NCI-H446 treated with DMSO at 0.1 percent for 48 hours (cell line): ENCODE data around the gene MCRIP1.

ENCODE experiments used
- DNase-seq: peaks from one replicate; lab custom pipeline; 2025; lab: John Stamatoyannopoulos, UW

The MCRIP1 gene

DNA sequence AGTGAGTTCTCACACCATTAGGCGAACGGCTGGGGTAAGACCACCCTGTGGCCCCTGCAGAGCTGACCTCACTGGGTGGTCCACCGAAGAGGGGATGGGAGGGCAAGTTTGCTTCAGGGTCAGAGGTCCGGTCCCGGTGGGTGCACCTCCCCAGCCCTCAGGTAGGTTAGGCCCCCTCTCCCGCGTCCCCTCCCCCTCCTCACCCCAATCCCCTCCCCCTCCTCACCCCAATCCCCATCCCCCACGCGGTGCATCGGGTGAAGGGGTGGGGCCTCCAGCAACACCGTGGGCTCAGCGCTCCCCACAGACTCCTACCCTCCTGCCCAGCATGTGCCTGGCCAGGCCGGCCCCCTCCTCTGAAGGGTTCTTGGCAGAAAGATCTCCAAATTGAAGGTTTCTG is 13.4 kb downstream of the MCRIP1 start:
- no peak for DNase-seq

- DNase-seq, result no peak
Observed at GRCh38 chr17:81817758-81818147, 15.3 kb downstream of the MCRIP1 start.

DNA sequence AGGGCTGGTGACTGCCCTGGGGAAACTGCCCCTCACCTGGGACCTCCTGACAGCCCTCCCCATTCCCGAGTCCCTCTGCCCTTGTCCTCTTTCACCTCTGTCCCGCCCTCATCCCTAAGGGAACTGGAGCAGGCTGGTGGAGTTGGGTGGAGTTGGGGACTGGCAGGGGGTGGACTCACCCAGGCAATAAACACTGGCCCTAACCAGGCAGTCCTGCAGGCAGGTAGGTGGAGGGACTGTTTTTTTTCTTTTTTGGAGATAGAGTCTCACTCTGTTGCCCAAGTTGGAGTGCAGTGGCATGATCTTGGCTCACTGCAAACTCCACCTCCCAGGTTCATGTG is 17.5 kb downstream of the MCRIP1 start:
- DNase-seq, result no peak

DNA sequence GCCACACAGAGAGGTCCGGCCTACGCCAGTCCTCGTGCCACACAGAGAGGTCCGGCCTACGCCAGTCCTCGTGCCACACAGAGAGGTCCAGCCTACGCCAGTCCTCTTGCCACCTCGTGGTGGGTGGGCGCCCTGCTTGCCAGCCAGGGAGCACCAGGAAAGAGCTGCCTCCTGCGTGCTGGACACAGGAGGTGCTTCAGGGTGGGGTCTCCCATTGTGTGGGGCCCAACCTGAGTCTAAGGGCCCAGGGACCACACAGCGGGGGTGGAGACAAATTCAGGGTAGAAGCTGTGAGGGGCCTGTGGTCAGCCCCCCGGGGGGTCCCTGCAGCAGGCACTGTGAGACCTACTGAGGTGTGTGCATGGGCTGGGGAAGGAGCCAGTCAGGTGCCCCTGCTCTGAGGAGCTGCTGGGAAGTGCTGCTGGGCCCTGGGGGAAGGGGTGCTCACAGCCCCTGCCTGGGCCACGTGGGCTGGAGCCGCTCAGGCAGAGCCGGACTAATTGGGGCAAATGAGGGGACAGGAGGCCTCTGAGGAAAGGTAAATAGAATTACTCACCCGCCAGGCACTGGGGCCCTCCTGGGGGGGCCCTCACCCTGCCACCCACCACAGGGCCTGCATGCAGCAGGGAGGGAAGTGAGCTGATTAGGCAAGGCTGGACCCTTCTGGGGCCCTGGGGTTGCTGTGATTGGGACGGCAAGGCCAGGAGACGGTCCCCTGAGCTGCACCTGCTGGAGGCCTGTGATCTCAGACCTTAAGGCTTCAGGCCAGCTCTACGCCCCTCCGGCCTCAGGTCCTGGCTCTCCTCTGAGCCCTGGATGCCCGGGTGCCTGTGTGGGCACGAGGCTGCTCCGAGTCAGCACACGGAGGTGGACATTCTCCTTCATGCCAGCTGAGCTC is 18.1 kb downstream of the MCRIP1 start:
- no peak for DNase-seq

- DNase-seq, result no peak
Observed at GRCh38 chr17:81813861-81814683, 19.0 kb downstream of the MCRIP1 start.

- no peak for DNase-seq
Observed at GRCh38 chr17:81813371-81813684, 19.8 kb downstream of the MCRIP1 start.

DNA sequence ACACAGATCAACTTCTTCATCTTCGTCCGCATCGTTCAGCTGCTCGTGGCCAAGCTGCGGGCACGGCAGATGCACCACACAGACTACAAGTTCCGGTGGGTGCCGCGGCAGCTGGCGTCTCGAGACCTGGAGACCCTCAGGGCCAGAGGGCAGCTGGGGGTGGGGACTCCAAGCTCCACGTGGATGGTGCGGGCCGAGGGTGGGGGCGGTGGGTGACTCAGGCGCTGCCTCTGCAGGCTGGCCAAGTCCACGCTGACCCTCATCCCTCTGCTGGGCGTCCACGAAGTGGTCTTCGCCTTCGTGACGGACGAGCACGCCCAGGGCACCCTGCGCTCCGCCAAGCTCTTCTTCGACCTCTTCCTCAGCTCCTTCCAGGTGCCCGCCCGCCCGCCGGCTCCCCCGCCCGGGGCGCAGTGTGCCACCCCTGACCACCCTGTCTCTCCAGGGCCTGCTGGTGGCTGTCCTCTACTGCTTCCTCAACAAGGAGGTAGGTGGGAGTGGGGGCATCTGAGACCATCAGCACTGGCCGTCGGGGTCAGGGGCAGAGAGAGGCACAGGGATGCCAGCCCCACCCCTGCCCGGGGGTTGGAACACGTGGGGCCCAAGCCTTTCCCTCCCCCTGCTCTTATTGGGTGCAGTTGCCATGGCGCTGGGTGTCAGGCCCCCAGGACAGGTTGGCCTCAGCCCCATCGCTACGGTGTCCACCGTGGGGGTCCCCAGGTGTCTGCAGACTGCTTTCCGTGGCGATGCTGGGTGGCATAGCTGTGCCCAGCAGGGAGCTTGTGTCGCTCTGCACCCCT is 20.3 kb downstream of the MCRIP1 start:
- DNase-seq, result no peak

DNA sequence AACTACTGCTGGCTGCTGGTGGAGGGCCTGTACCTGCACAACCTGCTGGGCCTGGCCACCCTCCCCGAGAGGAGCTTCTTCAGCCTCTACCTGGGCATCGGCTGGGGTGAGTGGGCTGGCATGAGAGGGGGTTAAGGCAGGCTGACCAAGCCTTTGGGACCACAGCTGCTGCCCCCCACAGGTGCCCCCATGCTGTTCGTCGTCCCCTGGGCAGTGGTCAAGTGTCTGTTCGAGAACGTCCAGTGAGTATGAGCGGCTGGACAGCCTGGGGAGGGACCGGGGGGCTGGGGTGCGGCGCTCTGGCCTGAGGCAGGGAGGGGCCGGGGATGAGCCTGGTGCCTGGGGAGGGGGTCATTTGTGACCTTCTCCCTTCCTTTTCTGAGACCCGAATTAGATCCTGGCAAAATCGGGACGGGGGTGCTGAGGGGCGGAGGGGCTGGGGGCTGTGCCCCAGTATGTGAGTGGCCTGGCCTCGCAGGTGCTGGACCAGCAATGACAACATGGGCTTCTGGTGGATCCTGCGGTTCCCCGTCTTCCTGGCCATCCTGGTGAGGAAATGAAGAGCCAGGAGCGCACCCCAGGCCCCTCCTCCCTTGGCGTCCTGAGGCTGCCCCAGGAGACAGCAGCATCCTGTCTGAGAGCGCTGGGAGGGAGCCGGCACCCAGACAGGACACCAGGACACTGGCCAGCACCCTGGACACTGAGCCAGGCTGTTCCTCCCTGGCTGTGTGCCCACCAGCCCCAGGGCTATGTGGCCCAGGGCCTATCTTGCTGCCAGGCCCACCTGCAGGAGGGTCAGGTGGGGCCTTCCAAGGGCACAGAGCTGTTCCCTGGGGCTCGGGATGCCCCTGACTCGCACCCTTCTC is 21.2 kb downstream of the MCRIP1 start:
- DNase-seq, result no peak

DNA sequence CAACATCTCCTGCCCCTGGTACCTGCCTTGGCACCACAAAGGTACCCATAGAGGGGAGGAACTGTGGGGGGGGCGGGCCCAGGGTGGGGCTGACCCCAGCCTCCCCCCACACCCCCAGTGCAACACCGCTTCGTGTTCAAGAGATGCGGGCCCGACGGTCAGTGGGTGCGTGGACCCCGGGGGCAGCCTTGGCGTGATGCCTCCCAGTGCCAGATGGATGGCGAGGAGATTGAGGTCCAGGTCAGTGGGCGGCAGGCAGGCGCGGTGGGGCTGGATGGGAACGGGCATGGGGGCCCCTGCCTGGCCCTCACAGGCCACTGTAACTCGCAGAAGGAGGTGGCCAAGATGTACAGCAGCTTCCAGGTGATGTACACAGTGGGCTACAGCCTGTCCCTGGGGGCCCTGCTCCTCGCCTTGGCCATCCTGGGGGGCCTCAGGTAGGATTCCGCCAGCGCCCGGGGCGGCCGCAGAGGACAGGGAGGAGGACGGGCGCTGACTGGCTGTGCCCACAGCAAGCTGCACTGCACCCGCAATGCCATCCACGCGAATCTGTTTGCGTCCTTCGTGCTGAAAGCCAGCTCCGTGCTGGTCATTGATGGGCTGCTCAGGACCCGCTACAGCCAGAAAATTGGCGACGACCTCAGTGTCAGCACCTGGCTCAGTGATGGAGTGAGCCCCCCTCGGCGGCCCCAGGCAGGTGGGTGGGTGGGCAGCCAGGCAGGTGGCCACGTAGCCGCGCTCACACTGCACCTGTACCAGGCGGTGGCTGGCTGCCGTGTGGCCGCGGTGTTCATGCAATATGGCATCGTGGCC is 22.0 kb downstream of the MCRIP1 start:
- DNase-seq, result no peak

- no peak for DNase-seq
Observed at GRCh38 chr17:81810476-81810875, 22.6 kb downstream of the MCRIP1 start.

DNA sequence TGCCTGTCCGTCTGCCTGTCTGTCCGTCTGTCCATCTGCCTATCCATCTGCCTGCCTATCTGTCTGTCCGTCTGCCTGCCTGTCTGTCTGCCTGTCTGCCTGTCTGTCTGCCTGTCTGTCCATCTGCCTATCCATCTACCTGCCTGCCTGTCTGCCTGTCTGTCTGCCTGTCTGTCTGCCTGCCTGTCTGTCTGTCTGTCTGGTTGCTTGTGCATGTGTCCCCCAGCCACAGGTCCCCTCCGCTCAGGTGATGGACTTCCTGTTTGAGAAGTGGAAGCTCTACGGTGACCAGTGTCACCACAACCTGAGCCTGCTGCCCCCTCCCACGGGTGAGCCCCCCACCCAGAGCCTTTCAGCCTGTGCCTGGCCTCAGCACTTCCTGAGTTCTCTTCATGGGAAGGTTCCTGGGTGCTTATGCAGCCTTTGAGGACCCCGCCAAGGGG is 23.5 kb downstream of the MCRIP1 start:
- DNase-seq, result no peak

GRCh38 chr17:81808778-81809555 is 24.1 kb downstream of the MCRIP1 start:
- DNase-seq, result no peak

DNA sequence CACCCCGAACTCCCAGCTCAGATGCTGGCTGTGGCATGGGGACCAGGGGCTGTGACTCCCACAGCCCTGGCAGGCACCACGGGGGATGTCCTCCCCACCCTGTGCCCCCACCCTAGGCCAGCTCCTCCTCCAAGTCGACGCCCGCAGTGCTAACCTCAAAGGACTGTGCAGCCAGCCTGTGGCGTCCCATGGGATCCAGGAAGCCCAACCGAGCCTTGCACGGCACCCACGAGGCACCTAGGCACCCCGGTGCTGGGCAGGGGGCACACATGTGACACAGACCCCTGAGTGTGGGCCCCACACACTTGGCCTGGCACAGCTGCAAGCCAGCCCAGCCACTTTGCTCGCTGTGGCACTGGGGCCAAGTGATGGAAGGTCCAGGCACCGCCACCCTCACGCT is 25.3 kb downstream of the MCRIP1 start:
- DNase-seq, result no peak

DNA sequence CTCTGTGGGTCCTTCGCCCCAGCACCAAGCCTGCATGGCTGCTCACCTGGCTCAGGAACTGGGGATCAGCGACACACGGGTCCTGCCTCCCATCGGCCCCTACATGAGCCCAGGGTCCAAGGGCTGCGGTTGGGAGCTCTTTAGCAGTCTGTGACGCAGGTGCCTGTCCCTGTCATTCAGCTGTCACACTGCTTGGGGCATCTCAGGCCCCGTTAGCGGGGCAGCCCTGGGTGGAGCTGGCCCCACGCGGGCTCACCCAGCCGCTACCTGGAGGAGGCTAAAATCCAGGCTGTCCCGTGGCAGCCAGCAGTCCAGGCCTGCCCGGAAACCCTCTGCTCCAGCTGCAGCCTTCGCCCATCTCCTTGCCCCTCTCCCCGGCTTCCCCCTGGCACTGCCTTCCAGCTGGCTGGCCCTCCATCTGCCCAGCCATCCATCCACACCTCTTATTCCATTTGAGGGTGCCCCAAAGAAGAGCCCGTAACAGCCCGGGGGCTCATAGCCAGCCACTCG is 25.8 kb downstream of the MCRIP1 start:
- no peak for DNase-seq

DNA sequence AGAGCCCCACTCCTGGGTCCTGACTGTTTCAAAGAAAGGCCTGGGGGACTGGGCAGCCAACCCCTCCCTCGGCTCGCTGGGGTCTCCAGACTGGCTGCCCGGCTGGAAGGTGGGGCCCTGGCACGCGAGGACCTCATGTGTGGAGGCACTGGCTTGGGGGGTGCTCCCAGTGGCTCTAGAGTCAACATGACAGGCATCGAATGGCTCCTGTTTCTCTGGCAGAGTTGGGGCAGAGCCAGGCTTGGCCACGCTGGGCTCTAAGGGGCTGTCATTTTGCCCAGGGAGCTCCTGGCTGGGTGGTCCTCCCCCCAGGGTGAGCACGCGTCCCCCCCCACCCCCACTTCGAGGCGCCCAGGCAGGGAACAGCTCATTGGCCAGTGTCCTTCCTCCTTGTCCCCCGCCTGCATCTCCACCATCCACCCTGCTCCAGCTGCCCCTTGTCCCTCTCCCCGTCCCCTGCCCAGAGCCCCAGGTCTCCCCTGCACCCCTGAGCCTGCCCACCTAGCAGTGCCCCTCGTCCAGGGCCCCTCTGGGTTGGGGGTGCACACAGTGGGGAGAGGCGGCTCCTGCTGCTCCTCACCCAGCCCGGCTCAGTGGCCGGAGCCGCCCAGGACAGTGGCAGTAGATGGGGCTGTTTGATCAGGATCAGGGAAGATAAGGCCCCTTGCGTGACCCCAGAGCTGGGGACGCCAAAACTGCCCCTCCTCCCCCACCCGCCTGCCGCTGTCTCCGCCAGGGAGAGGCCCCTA is 26.5 kb downstream of the MCRIP1 start:
- no peak for DNase-seq

DNA sequence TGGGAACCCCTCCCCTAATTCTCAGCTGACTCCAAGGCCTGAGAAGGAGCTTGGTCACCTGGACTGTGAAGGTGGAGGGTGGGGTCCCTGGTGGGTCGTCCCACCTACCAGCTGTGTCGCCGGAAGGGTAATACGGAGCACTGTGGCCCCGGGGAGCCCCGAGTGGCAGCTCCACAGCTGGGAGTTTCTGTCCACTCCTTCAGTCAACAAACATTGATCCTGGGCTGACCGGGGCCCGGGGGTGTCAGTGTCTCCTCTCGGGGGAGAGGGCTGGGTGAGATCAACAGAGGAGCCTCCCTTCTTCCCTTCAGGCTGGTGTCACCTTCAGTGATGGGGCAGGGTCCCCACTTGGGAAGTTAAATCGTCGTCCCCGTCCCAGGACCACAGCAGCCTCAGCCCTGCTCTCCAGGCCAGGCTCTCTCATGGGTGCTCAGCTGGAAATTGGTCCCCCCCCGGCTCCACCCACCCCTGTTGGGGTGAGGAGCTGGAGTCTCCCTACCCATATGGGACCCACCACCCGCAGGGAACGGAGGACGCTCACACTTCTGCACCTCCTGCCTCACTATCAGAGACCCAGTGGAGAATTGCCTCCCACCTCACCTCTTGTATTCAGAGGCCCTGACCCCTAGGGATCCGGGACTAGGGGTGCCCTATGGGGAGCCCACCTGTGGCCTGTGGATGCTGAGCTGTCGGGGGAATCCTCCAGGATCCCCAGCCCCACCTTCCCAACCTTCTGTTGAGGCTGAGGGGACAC is 27.2 kb downstream of the MCRIP1 start:
- no peak for DNase-seq

DNA sequence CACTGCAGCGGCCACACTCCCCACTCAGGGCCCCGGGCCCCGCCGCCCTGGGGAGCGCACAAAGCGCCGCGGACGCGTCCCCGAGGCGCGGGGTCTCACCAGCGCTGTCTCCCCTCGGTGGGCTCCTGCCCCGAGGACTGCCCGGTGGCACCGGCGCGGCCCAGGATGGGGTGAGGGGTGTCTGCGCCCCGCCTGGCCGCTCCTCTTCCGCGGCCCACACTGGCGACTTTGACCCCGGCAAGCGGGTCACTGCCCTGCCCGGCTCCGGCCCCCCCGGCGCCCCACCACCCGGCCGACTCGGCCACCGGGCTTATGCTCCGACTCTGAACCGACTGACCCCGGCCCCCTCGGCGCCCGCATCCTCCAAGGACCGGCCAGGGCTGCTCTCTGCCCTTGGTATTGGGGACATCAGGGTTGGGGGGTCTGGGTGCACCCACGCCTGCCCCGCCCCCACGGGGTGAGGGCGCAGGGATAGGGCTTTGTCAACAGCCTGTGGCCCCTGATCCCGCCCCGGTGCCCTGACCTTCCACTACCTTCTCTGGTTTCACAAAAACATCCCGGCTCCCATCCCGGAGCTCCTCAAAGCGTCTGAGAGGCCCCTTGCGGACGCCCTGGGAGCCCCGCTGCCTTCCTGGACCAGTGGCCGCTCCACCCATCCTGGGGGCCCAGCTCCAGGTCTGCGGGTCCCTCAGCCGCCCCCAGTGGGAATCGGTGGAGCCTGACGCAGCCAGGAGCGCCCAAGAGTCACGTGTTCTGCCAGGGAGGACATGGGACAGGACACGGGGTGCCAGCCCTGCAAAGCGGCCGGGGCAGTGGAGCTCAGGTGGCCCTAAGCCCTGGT is 28.3 kb downstream of the MCRIP1 start:
- no peak for DNase-seq
